Astrocyte (in vitro differentiated cells and primary cell): ENCODE results near the gene TEAD1. TPM values are rescaled to one million over a fixed set of nuclear protein-coding genes. Genes with fewer than 3 reads are reported as not detected.
A peak's percentile ranks its signal among the peaks of the same experiment; 100 is the strongest.

ENCODE experiments used
- DNase-seq: peaks from one replicate; pipeline ENCODE4 v3.0.0-alpha.2; 2010; ENCODE audit warnings: low read depth
- FAIRE-seq: peaks from 2 replicates; lab custom pipeline; 2011; peaks lifted over from hg19 to GRCh38; lab: Jason Lieb, UNC
- H2AFZ ChIP-seq: 2 replicates; pipeline ENCODE4 v1.6.0; 2012; ENCODE audit warnings: low read depth, low read length, inconsistent platforms
- H3K27ac ChIP-seq: 2 replicates; pipeline ENCODE4 v1.5.1; 2011; ENCODE audit warnings: low read depth, low read length, inconsistent platforms
- H3K27me3 ChIP-seq: 2 replicates; pipeline ENCODE4 v1.6.0; 2011; ENCODE audit warnings: low read length, inconsistent platforms; ENCODE audit not compliant: insufficient read depth
- H3K36me3 ChIP-seq: 2 replicates; pipeline ENCODE4 v1.5.1; 2011; ENCODE audit warnings: low read length, inconsistent platforms; ENCODE audit not compliant: insufficient read depth
- H3K4me1 ChIP-seq: 2 replicates; pipeline ENCODE4 v1.5.1; 2011; ENCODE audit warnings: low read length, inconsistent platforms; ENCODE audit not compliant: insufficient read depth
- H3K4me2 ChIP-seq: 2 replicates; pipeline ENCODE4 v1.6.0; 2012; ENCODE audit warnings: low read length, inconsistent platforms
- H3K4me3 ChIP-seq: 2 replicates; pipeline ENCODE4 v1.5.1; 2011; ENCODE audit warnings: low read depth, mild to moderate bottlenecking, low read length, inconsistent platforms; ENCODE audit not compliant: insufficient read depth
- H3K79me2 ChIP-seq: 2 replicates; pipeline ENCODE4 v1.6.0; 2012; ENCODE audit warnings: mild to moderate bottlenecking, low read length, inconsistent platforms; ENCODE audit not compliant: insufficient read depth
- H3K9ac ChIP-seq: 2 replicates; pipeline ENCODE4 v1.6.0; 2012; ENCODE audit warnings: mild to moderate bottlenecking, low read length, inconsistent platforms
- H3K9me3 ChIP-seq: 2 replicates; pipeline ENCODE4 v1.5.1; 2012; ENCODE audit warnings: low read depth, mild to moderate bottlenecking, low read length, inconsistent platforms; ENCODE audit not compliant: insufficient read depth
- H4K20me1 ChIP-seq: 2 replicates; pipeline ENCODE4 v1.6.0; 2012; ENCODE audit warnings: low read length, inconsistent platforms; ENCODE audit not compliant: insufficient read depth
- H3K27ac Mint-ChIP-seq: one replicate; pipeline ENCODE4 v1.8.0; 2021; ENCODE audit warnings: mild to moderate bottlenecking, mixed read lengths; ENCODE audit not compliant: unreplicated experiment
- H3K27me3 Mint-ChIP-seq: one replicate; pipeline ENCODE4 v1.8.0; 2021; ENCODE audit warnings: low read depth, mixed read lengths; ENCODE audit not compliant: unreplicated experiment
- H3K36me3 Mint-ChIP-seq: one replicate; pipeline ENCODE4 v1.8.0; 2021; ENCODE audit warnings: low read depth, mixed read lengths; ENCODE audit not compliant: unreplicated experiment
- H3K4me1 Mint-ChIP-seq: one replicate; pipeline ENCODE4 v1.8.0; 2021; ENCODE audit warnings: low read depth, mixed read lengths; ENCODE audit not compliant: unreplicated experiment
- H3K4me3 Mint-ChIP-seq: one replicate; pipeline ENCODE4 v1.8.0; 2021; ENCODE audit warnings: mild to moderate bottlenecking, moderate library complexity, mixed read lengths; ENCODE audit not compliant: unreplicated experiment
- H3K9me3 Mint-ChIP-seq: one replicate; pipeline ENCODE4 v1.8.0; 2021; ENCODE audit warnings: mild to moderate bottlenecking, mixed read lengths; ENCODE audit not compliant: unreplicated experiment
- CTCF ChIP-seq: IDR thresholded peaks from 2 replicates; pipeline ENCODE4 v1.5.1; 2011; ENCODE audit warnings: low read depth, mild to moderate bottlenecking, inconsistent platforms, low read length, moderate library complexity; ENCODE audit not compliant: insufficient read depth
- EZH2 ChIP-seq: IDR thresholded peaks from 2 replicates; pipeline ENCODE4 v1.6.1; 2012; ENCODE audit warnings: mild to moderate bottlenecking, low read length, inconsistent platforms; ENCODE audit not compliant: insufficient read depth
- total RNA-seq: library from RNA; stranded (reverse); gene quantifications from 2 replicates; pipeline ENCODE4 v1.2.1, GENCODE V29; 2021

The TEAD1 gene
- total RNA-seq, 1 donor from 2014 or later = 149 TPM

GRCh38 chr11:12793065-12793464 lies 118.8 kb downstream of the TEAD1 start:
- Histone ChIP-seq H3K27me3 (no peaks in the 10 kb centered on the region), H3K79me2 (peaks cover 86% of the 10 kb centered on the region), H4K20me1 (peaks cover 26% of the 10 kb centered on the region), H3K9me3 (no peaks in the 10 kb centered on the region), H2AFZ (no peak overlapping the region), H3K9ac (no peak overlapping the region), H3K4me2 (no peak overlapping the region), H3K4me3 (no peak overlapping the region), H3K27ac (peak overlapping the region; percentile 22), H3K36me3 (peaks cover 10% of the 10 kb centered on the region), H3K4me1 (peaks cover 36% of the 10 kb centered on the region)
- FAIRE-seq (no peak), DNase-seq (no peak)
- TF ChIP-seq EZH2 (no peak), CTCF (no peak)
- Mint-ChIP-seq H3K4me3 (no peak overlapping the region), H3K27me3 (no peaks in the 10 kb centered on the region), H3K9me3 (no peaks in the 10 kb centered on the region), H3K27ac (no peak overlapping the region), H3K4me1 (peaks cover 33% of the 10 kb centered on the region), H3K36me3 (peaks cover 8% of the 10 kb centered on the region)

GRCh38 chr11:12793506-12793905 lies 119.3 kb downstream of the TEAD1 start:
- Mint-ChIP-seq H3K9me3 (no peaks in the 10 kb centered on the region), H3K36me3 (peaks cover 9% of the 10 kb centered on the region), H3K4me1 (peaks cover 34% of the 10 kb centered on the region), H3K27ac (peak overlapping the region; percentile 23), H3K27me3 (no peaks in the 10 kb centered on the region), H3K4me3 (no peak overlapping the region)
- peaks cover 31% of the 10 kb centered on the region for H4K20me1 ChIP-seq
- no peaks in the 10 kb centered on the region for H3K27me3 ChIP-seq
- peaks cover 90% of the 10 kb centered on the region for H3K79me2 ChIP-seq
- FAIRE-seq = no peak
- no peak overlapping the region for H2AFZ ChIP-seq
- TF ChIP-seq CTCF = no peak
- TF ChIP-seq EZH2 = no peak
- H3K4me3 ChIP-seq = no peak overlapping the region
- peak overlapping the region; percentile 7 for H3K9ac ChIP-seq
- peak overlapping the region; percentile 22 for H3K27ac ChIP-seq
- peaks cover 36% of the 10 kb centered on the region for H3K4me1 ChIP-seq
- peak overlapping the region; percentile 32 for H3K4me2 ChIP-seq
- H3K36me3 ChIP-seq = peaks cover 10% of the 10 kb centered on the region
- no peaks in the 10 kb centered on the region for H3K9me3 ChIP-seq
- peak; percentile 66 for DNase-seq

GRCh38 chr11:12794576-12795230 lies 120.5 kb downstream of the TEAD1 start:
- Histone ChIP-seq H3K4me2 (no peak overlapping the region), H3K4me3 (no peak overlapping the region), H3K79me2 (peaks cover 82% of the 10 kb centered on the region), H3K9ac (no peak overlapping the region), H3K4me1 (peaks cover 47% of the 10 kb centered on the region), H4K20me1 (peaks cover 32% of the 10 kb centered on the region), H3K27me3 (no peaks in the 10 kb centered on the region), H3K9me3 (no peaks in the 10 kb centered on the region), H3K27ac (no peak overlapping the region), H2AFZ (no peak overlapping the region), H3K36me3 (peaks cover 10% of the 10 kb centered on the region)
- Mint-ChIP-seq H3K27me3 (no peaks in the 10 kb centered on the region), H3K4me3 (no peak overlapping the region), H3K4me1 (peaks cover 38% of the 10 kb centered on the region), H3K36me3 (peaks cover 8% of the 10 kb centered on the region), H3K9me3 (no peaks in the 10 kb centered on the region), H3K27ac (peak overlapping the region; percentile 14)
- no peak for TF ChIP-seq EZH2
- no peak for TF ChIP-seq CTCF
- DNase-seq (no peak), FAIRE-seq (no peak)
